Right cardiac atrium (tissue), 5 donors: ENCODE measurements around the gene CDH12. TPM values are rescaled to one million over a fixed set of nuclear protein-coding genes. Genes with fewer than 3 reads are reported as not detected.

ENCODE experiments used
- ATAC-seq, 2 donors: fragments of 200-7000 bp; cut with Tn5 transposase; one replicate each; pipeline versions ENCODE4 v1.8.0 to v1.9.1; 2020; ENCODE audit warnings: moderate library complexity in 2 of 2, mild to moderate bottlenecking in 1 of 2
- DNase-seq, 3 donors: peaks; one replicate each; pipeline ENCODE4 v3.0.0-alpha.2; 2020
- H3K27ac ChIP-seq: one replicate; pipeline ENCODE4 v1.5.1; 2013; ENCODE audit warnings: mild to moderate bottlenecking, low read length, control low read depth, moderate library complexity
- H3K27me3 ChIP-seq: one replicate; pipeline ENCODE4 v1.6.1; 2013; ENCODE audit not compliant: control insufficient read depth, insufficient read depth
- H3K4me1 ChIP-seq: one replicate; pipeline ENCODE4 v1.6.1; 2013; ENCODE audit warnings: low read length; ENCODE audit not compliant: control insufficient read depth, insufficient read depth
- H3K4me3 ChIP-seq: one replicate; pipeline ENCODE4 v1.5.1; 2013; ENCODE audit warnings: low read length, control low read depth
- H3K9me3 ChIP-seq: one replicate; pipeline ENCODE4 v1.6.1; 2013; ENCODE audit warnings: low read length; ENCODE audit not compliant: control insufficient read depth
- WGBS: extraction: QIAGEN DNeasy Blood & Tissue Kit; methylation state at CpG from one replicate; pipeline ENCODE4 v1.1.7; 2013; 5-methylcytosine and 5-hydroxymethylcytosine counted together
- intact Hi-C, 4 donors: fragments of 100-400 bp; cut with DNase I; formaldehyde crosslinking; loops; one replicate each; pipeline versions ENCODE4 v1.11.0 to v1.14.0; 2022 to 2023
- polyA plus RNA-seq: library from polyadenylated mRNA; stranded (reverse); fragments of 200-250 nt; gene quantifications from one replicate; pipeline ENCODE4 v1.2.3, GENCODE V29; 2013
- total RNA-seq, 4 donors: library from RNA; stranded (reverse); fragmentation: NEBNext Ultra II Directional; extraction: Animal tissue kit (Norgen Biotek cat#: 25700); gene quantifications; one replicate each; pipeline ENCODE4 v1.2.1, GENCODE V29; 2021
- donor health status: healthy with polysubstance abuse.
- donor health status: DM: no; HTN: yes; CAD: no.
- donor health status: DM: no; HTN: no; CAD: no.
- donor health status: DM: no; HTN: yes; CAD: no; lungs with severe emphysema.
- donor health status: DM: yes; HTN: yes; CAD: no.

CDH12 gene
- total and polyA plus RNA-seq, 5 donors: not detected

DNA sequence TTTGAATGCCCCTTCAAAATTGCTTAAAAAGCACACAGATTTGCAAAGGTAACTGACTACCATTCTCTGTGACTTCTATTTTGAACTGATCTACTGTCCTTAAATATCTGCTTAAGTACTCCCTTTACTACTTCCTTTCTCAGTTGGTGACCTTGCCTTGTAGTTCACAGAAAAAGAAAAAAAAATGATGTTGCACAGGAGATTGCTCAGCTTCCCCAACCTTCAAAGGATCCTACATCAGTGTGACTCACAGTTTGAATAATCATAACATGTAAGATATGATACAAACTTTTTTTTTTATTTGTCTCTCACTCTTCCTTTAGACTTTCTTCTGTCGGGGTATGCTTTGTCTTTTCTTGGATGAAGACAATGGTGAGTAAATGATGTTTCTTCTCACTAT is 1029.6 kb downstream of the CDH12 start:
- DNase-seq (no peak), ATAC-seq (no peak)
- WGBS: 66% methylated on average over 1 of the region's 1 CpG

DNA sequence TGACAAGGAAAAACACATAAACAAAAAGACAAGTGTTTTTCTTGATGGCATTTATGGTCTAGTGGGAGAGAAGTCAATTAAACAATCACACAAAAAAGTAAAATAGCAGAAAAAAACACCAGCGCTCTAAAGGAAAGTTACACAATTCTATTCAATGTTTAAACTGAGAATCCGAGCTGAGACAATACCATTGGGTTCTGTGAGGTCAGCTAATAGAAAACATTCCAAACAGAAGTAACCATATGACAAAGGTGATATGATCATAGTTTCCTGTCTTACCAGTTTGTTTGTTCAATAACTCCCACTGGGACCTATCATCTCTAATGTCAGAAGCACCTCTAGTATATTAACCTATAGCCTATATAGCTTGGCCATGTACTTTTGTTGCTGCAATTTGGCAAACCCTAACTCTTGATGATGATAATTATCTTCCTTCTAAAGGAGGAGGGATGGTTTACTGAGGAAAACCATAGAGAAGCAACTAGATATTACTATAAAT is 1030.0 kb downstream of the CDH12 start:
- ATAC-seq (no peak), DNase-seq (no peak)
- Histone ChIP-seq H3K9me3 (peaks cover 4% of the 10 kb centered on the region), H3K4me3 (no peak overlapping the region), H3K27me3 (no peaks in the 10 kb centered on the region), H3K27ac (no peak overlapping the region), H3K4me1 (no peaks in the 10 kb centered on the region)
- 74% methylated on average over 2 of the region's 2 CpGs for WGBS
- intact Hi-C loops: no loop called here

More for the DNA sequence above, 1029.6 kb downstream of the CDH12 start:
- Histone ChIP-seq H3K4me1 (no peaks in the 10 kb centered on the region), H3K27ac (no peak overlapping the region), H3K9me3 (peaks cover 4% of the 10 kb centered on the region), H3K27me3 (no peaks in the 10 kb centered on the region), H3K4me3 (no peak overlapping the region)
- intact Hi-C loops: no loop called here

- ATAC-seq (no peak), DNase-seq (no peak)
- no peaks in the 10 kb centered on the region for H3K4me1 ChIP-seq
- no peaks in the 10 kb centered on the region for H3K27me3 ChIP-seq
- no peak overlapping the region for H3K4me3 ChIP-seq
- no peak overlapping the region for H3K27ac ChIP-seq
- intact Hi-C loops: no loop called here
- H3K9me3 ChIP-seq: no peaks in the 10 kb centered on the region
- 56% methylated on average over 5 of the region's 5 CpGs for WGBS
These were observed 1032.6 kb downstream of the CDH12 start for GRCh38 chr5:21820527-21820926.

DNA sequence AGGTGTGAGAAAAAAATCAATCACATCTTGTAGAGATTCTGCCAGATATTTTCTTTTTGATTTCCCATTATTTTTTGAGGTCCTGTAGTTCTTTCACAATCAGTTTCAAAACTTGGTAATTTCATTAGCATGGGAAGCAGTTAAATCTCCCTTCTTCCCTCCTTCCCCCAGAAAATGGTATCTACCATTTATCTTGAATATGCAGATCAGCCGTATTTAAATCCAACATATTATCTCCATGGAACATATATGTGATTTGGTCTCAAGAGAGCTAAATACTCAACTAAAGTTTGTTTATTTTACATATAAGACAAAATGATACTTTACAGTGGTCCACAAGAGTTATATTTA is 1034.8 kb downstream of the CDH12 start:
- Histone ChIP-seq H3K4me1 (no peaks in the 10 kb centered on the region), H3K27me3 (no peaks in the 10 kb centered on the region), H3K9me3 (no peaks in the 10 kb centered on the region), H3K4me3 (no peak overlapping the region), H3K27ac (no peak overlapping the region)
- intact Hi-C loops: no loop called here
- ATAC-seq (no peak), DNase-seq (no peak)
- WGBS: 62% methylated on average over 1 of the region's 1 CpG

- intact Hi-C loops: no loop called here
- no peak for DNase-seq
- no peaks in the 10 kb centered on the region for H3K4me1 ChIP-seq
- peak overlapping the region; percentile 20 for H3K4me3 ChIP-seq
- no peaks in the 10 kb centered on the region for H3K27me3 ChIP-seq
- no peak overlapping the region for H3K27ac ChIP-seq
- WGBS: 35% methylated on average over 5 of the region's 5 CpGs
- H3K9me3 ChIP-seq: no peaks in the 10 kb centered on the region
- no peak for ATAC-seq
These were observed 1035.3 kb downstream of the CDH12 start for GRCh38 chr5:21817668-21818369.

DNA sequence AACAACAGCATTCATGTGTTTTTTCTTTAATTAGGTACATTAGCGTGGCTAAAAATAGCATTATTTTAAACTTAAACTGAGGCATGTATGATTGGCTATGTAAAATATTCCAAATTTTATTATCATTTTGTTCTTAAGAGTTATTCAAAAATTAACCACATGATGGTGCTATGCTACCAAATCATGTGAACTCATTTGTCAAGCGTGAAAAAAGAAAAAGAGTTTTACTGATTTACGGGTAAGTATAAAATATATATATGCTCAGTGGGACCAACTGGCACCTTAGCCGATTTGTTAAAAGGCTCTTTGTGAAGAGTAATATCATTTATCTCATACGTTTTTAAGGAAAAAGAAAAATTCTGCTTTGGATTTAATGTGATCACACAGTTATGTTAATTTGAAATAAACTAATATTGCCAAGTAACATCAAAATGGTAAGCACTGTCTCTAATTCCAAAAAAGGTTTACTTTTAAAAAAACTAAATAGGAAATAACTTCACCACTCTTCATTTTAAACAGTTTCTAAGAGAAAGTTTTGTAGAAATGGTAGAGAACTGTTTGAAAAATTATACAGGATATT is 1042.3 kb downstream of the CDH12 start:
- Histone ChIP-seq H3K4me1 (no peaks in the 10 kb centered on the region), H3K4me3 (no peak overlapping the region), H3K27me3 (no peaks in the 10 kb centered on the region), H3K9me3 (no peaks in the 10 kb centered on the region), H3K27ac (no peak overlapping the region)
- intact Hi-C loops: no loop called here
- ATAC-seq: no peak
- DNase-seq: no peak
- 18% methylated on average over 5 of the region's 5 CpGs for WGBS

DNA sequence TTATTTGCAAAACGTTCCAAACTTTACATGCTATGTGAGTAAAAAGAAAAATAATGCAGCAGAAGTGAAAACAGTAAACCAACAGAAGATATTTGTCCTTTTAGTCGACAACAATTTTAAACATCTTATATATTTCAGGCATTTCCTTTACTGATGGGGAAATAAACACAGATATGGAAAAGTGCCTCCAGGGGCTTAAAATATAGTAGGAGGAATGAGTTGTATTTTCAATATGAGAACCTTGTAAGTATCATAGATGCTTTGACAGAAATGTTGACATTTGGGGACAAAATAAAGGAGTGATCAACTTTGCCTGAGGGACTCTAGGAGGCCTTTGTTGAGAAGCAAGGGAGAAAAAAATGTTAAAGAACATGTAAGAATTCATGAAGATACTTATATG is 1043.5 kb downstream of the CDH12 start:
- ATAC-seq (no peak), DNase-seq (no peak)
- no peaks in the 10 kb centered on the region for H3K27me3 ChIP-seq
- intact Hi-C loops: no loop called here
- WGBS: 35% methylated on average over 2 of the region's 2 CpGs
- H3K4me1 ChIP-seq: no peaks in the 10 kb centered on the region
- H3K9me3 ChIP-seq: no peaks in the 10 kb centered on the region
- H3K27ac ChIP-seq: no peak overlapping the region
- H3K4me3 ChIP-seq: no peak overlapping the region

GRCh38 chr5:21807953-21808352 is 1045.2 kb downstream of the CDH12 start:
- H3K27me3 ChIP-seq: no peaks in the 10 kb centered on the region
- DNase-seq (no peak), ATAC-seq (no peak)
- H3K4me1 ChIP-seq: no peaks in the 10 kb centered on the region
- intact Hi-C loops: no loop called here
- no peaks in the 10 kb centered on the region for H3K9me3 ChIP-seq
- no peak overlapping the region for H3K27ac ChIP-seq
- H3K4me3 ChIP-seq: no peak overlapping the region
- WGBS: 54% methylated on average over 5 of the region's 5 CpGs

DNA sequence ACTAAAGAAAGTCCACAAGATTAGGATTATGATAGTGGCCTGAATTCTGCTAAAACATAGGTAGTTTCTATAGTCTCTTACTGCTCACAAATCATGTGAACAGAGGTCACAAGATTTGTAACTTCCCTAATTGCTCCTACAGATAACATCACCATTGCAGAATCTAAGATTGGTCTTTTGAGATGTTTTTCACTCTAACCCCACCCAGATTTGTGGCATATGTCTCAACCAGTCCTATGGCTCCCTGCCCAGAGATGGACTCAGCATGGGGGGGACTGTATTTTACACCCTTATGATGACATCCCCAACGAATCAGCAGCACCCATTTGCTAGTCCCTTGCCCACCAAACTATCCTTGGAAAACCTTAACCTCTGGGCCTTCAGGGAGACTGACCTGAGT is 1046.2 kb downstream of the CDH12 start:
- Histone ChIP-seq H3K4me1 (no peaks in the 10 kb centered on the region), H3K4me3 (no peak overlapping the region), H3K9me3 (no peaks in the 10 kb centered on the region), H3K27ac (no peak overlapping the region), H3K27me3 (no peaks in the 10 kb centered on the region)
- 0% methylated on average over 1 of the region's 1 CpG for WGBS
- DNase-seq (no peak), ATAC-seq (no peak)
- intact Hi-C loops: no loop called here

- Histone ChIP-seq H3K4me1 (no peaks in the 10 kb centered on the region), H3K4me3 (no peak overlapping the region), H3K9me3 (no peaks in the 10 kb centered on the region), H3K27me3 (no peaks in the 10 kb centered on the region), H3K27ac (no peak overlapping the region)
- ATAC-seq: no peak
- intact Hi-C loops: no loop called here
- DNase-seq: no peak
- WGBS: 71% methylated on average over 3 of the region's 3 CpGs
These were observed 1046.9 kb downstream of the CDH12 start for GRCh38 chr5:21806271-21806670.

DNA sequence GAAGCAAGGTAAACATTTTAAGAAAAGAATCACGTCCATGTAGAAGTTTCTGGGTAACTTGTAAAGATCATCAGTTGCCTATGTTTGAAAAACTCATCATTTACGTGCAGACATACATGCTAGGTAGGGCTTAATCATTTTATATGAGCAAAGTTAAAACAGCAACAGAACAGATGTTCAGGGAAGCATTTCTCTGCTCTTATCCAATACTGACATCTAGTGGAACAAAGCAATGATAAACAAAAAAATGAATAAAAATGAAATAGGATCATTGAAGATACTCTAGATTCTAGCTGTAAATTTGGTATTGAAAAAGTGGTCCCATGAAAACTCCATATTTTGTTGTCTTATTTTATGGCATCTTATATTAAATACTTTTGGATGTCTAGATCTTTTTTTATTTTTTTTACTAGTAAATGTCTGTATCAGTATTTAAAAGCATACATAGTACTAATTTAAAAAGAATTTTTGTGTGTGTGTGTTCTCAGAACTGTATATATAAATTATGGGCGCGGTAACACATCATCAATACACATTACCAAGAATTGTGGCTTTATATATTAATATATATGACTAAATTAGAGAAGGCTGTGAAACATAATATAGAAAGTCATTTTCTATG is 1050.2 kb downstream of the CDH12 start:
- H3K9me3 ChIP-seq: peaks cover 2% of the 10 kb centered on the region
- no peak overlapping the region for H3K4me3 ChIP-seq
- intact Hi-C loops: no loop called here
- 26% methylated on average over 4 of the region's 4 CpGs for WGBS
- DNase-seq (no peak), ATAC-seq (no peak)
- H3K27me3 ChIP-seq: no peaks in the 10 kb centered on the region
- H3K4me1 ChIP-seq: no peaks in the 10 kb centered on the region
- no peak overlapping the region for H3K27ac ChIP-seq
